ENCODE data around the gene TRIM46.
"Not testable (repeated sequence)": the region's sequence is repeated elsewhere in the genome, so short reads cannot be mapped to it uniquely, and the experiment has no call there.

GRCh38 chr1:155193991-155194240 lies 20.3 kb downstream of the TRIM46 start:
- not testable (repeated sequence) for TF ChIP-seq L3MBTL2 (conservative IDR thresholded peaks at IDR 0.05); HDGF (IDR thresholded peaks at IDR 0.05; ENCODE audit: borderline replicate concordance); FOXM1 (IDR thresholded peaks at IDR 0.05; ENCODE audit: borderline replicate concordance); SP1 (IDR thresholded peaks at IDR 0.05); FOXA1 (IDR thresholded peaks at IDR 0.05)
